ENCODE data around the gene PDZD2.
A peak's percentile ranks its signal among the peaks of the same experiment; 100 is the strongest.

PDZD2 gene

GRCh38 chr5:31617867-31618266 lies 21.1 kb upstream of the PDZD2 start:
- H3K36me3 ChIP-seq = no peaks in the 10 kb centered on the region
- no peak for TF ChIP-seq CTCF (IDR thresholded peaks at IDR 0.05; ENCODE audit: low read depth, low read length)
- no peaks in the 10 kb centered on the region for H3K27me3 ChIP-seq
- DNase-seq = no peak
- no peak overlapping the region for H3K4me3 ChIP-seq (ENCODE audit: low read depth, low read length)
- no peaks in the 10 kb centered on the region for H3K9me3 ChIP-seq
- no peaks in the 10 kb centered on the region for H3K4me1 ChIP-seq

DNA sequence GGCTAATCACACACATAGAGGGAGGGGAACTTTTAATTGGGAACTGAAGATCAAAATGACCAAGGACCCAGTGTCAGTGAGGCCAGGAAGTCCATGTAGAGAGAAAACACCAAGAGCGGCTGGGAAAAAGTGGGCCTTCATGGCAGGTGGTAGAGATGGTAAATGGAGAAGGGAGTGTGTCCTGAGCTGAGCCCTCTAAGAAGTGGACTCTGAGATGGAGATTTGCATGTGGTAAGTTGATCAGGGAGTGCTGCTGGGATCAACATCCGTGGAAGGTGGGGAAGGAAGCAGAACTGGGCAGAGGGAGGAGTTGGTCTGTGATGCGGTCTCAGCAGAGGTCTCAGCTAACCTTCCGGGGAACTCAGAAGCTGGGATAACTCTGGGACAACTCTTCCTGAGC lies 18.9 kb upstream of the PDZD2 start:
- Histone ChIP-seq H3K36me3 (no peaks in the 10 kb centered on the region), H3K9me3 (no peaks in the 10 kb centered on the region), H3K27me3 (no peaks in the 10 kb centered on the region), H3K4me1 (no peaks in the 10 kb centered on the region), H3K4me3 (ENCODE audit: low read depth, low read length) (no peak overlapping the region)
- no peak for DNase-seq
- TF ChIP-seq CTCF (IDR thresholded peaks at IDR 0.05; ENCODE audit: low read depth, low read length) = no peak

DNA sequence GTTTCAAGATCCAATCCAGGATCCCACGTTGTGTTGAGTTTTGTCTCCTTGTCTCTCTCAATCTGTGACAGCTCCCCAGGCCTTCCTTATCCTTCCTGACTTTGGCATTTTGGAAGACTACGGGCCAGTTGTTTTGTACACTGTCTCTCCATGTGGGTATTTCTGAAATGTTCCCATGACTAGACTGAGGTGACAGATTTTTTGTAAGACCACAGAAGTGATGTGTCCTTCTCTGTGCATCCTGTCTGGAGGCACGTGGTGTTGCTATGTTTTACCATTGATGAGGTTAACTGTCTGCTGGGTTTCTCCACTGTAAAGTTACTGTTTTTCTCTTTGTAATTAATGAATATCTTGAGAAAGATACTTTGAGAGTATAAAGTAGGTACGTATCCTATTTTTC lies 15.7 kb upstream of the PDZD2 start:
- no peak for DNase-seq

DNA sequence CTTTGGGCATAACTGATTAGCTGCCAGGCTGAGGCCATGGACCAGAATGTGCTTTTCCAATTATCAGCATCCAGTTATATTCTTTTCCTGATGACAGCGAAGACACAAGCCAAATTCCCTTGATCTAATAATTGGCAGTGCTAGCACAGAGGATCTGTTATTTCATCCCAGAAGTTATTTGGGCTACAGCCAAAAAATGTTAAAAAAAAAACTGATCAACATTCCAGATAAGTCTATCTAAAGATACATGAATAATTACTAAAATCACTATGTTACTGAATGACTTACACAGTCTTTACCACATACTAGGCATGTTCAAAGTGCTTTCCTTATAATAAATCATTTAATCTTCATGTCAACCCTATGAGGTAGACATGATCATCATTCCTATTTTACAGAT lies 13.5 kb upstream of the PDZD2 start:
- TF ChIP-seq CTCF (IDR thresholded peaks at IDR 0.05; ENCODE audit: low read depth, low read length) = no peak
- Histone ChIP-seq H3K36me3 (no peaks in the 10 kb centered on the region), H3K27me3 (no peaks in the 10 kb centered on the region), H3K4me3 (ENCODE audit: low read depth, low read length) (no peak overlapping the region), H3K9me3 (no peaks in the 10 kb centered on the region), H3K4me1 (peaks cover 4% of the 10 kb centered on the region; the same call in 1 of the 2 replicates)
- no peak for DNase-seq

More for the DNA sequence above, 15.7 kb upstream of the PDZD2 start:
- H3K27me3 ChIP-seq = no peaks in the 10 kb centered on the region
- H3K9me3 ChIP-seq = no peaks in the 10 kb centered on the region
- peaks cover 3% of the 10 kb centered on the region; the same call in 1 of the 2 replicates for H3K4me1 ChIP-seq
- H3K36me3 ChIP-seq = no peaks in the 10 kb centered on the region
- no peak for TF ChIP-seq CTCF (IDR thresholded peaks at IDR 0.05; ENCODE audit: low read depth, low read length)
- no peak overlapping the region for H3K4me3 ChIP-seq (ENCODE audit: low read depth, low read length)

DNA sequence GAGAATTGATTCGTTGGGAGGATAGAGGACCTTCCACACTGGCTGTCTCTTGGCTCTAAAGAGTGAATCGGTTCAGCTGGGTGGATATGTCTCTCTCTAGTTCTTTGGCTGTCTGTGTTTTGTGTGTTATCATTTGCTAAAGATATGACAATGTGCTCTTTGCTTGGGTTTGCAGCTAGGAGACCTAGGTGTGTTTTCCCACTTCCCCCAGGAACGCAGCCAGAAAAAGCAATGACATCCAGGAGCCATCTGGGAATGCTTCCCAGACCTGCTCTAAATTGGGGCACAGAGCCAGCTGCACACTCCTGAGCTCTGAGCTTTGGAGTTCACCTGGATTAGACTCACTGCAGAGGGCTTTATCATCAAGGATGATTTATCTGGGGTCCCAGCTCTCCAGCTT lies 12.8 kb upstream of the PDZD2 start:
- H3K4me3 ChIP-seq (ENCODE audit: low read depth, low read length) = no peak overlapping the region
- no peaks in the 10 kb centered on the region for H3K9me3 ChIP-seq
- TF ChIP-seq CTCF (IDR thresholded peaks at IDR 0.05; ENCODE audit: low read depth, low read length) = no peak
- H3K27me3 ChIP-seq = no peaks in the 10 kb centered on the region
- DNase-seq = peak; percentile 36
- peaks cover 11% of the 10 kb centered on the region for H3K4me1 ChIP-seq
- no peaks in the 10 kb centered on the region for H3K36me3 ChIP-seq

DNA sequence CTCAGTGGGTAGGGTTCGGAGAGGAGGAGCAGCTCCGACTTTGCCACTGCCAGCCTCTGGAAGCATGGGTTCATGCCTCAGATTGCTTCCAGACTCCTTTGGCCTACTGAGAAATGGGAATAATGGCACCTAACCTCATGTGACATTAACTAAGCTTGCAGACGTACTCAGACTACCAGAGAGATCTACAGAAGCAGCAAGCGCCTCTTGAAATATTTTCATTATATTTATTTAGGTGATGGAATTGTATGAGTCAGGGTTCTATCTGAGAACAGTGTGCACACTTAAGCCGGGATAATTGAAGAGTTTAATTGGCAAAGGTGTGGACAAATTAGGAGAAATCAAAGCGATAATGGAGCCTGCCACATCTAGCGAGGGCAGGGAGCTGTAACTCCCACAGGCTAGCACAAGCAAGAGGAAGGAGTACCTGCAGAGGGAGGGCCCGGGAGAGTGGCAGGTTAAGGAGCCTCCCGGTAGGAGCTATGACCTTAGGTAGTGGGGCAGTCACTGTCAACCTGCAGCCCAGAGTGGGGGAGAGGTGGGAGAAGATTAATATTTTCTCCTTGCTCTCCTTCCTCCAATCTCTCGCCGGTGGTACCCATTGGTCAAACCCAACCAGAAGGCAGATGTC lies 12.2 kb upstream of the PDZD2 start:
- peaks cover 13% of the 10 kb centered on the region for H3K4me1 ChIP-seq
- H3K9me3 ChIP-seq = no peaks in the 10 kb centered on the region
- TF ChIP-seq CTCF (IDR thresholded peaks at IDR 0.05; ENCODE audit: low read depth, low read length) = no peak
- DNase-seq = no peak
- no peaks in the 10 kb centered on the region for H3K27me3 ChIP-seq
- H3K4me3 ChIP-seq (ENCODE audit: low read depth, low read length) = no peak overlapping the region
- H3K36me3 ChIP-seq = no peaks in the 10 kb centered on the region
